GM21737 (cell line): Measurements from ENCODE around the gene ADAM23.

Experiments used
- ATAC-seq: cut with Tn5 transposase; IDR thresholded peaks from one replicate; pipeline ENCODE4 v1.9.1; 2021; ENCODE audit warnings: mild to moderate bottlenecking, moderate library complexity; ENCODE audit not compliant: unreplicated experiment

The ADAM23 gene

GRCh38 chr2:206563374-206563773 lies 120.0 kb downstream of the ADAM23 start:
- no peak for ATAC-seq

- no peak for ATAC-seq
These were observed 122.3 kb downstream of the ADAM23 start for GRCh38 chr2:206565666-206566065.

- ATAC-seq = no peak
These were observed 126.1 kb downstream of the ADAM23 start for GRCh38 chr2:206569470-206569869.

- no peak for ATAC-seq
These were observed 126.9 kb downstream of the ADAM23 start for GRCh38 chr2:206570199-206570598.

GRCh38 chr2:206572725-206573124 lies 129.4 kb downstream of the ADAM23 start:
- no peak for ATAC-seq

- no peak for ATAC-seq
These were observed 130.5 kb downstream of the ADAM23 start for GRCh38 chr2:206573793-206574192.

GRCh38 chr2:206584323-206585116 lies 141.2 kb downstream of the ADAM23 start:
- ATAC-seq = no peak

- ATAC-seq = no peak
These were observed 142.0 kb downstream of the ADAM23 start for GRCh38 chr2:206585335-206585734.

- no peak for ATAC-seq
These were observed 143.3 kb downstream of the ADAM23 start for GRCh38 chr2:206586609-206587008.

GRCh38 chr2:206597717-206598218 lies 154.4 kb downstream of the ADAM23 start:
- ATAC-seq = no peak

GRCh38 chr2:206603243-206603642 lies 159.9 kb downstream of the ADAM23 start:
- no peak for ATAC-seq

- ATAC-seq = no peak
These were observed 167.1 kb downstream of the ADAM23 start for GRCh38 chr2:206610451-206610850.

GRCh38 chr2:206611191-206611590 lies 167.9 kb downstream of the ADAM23 start:
- no peak for ATAC-seq

GRCh38 chr2:206611736-206612135 lies 168.4 kb downstream of the ADAM23 start:
- no peak for ATAC-seq

- ATAC-seq = no peak
These were observed 171.5 kb downstream of the ADAM23 start for GRCh38 chr2:206614811-206615210.

GRCh38 chr2:206615417-206616089 lies 172.2 kb downstream of the ADAM23 start:
- no peak for ATAC-seq

- no peak for ATAC-seq
These were observed 172.8 kb downstream of the ADAM23 start for GRCh38 chr2:206616151-206616550.

GRCh38 chr2:206619011-206619410 lies 175.7 kb downstream of the ADAM23 start:
- no peak for ATAC-seq

GRCh38 chr2:206626108-206626507 lies 182.8 kb downstream of the ADAM23 start:
- ATAC-seq = no peak

- ATAC-seq = no peak
These were observed 184.3 kb downstream of the ADAM23 start for GRCh38 chr2:206627632-206628031.

GRCh38 chr2:206631340-206631739 lies 188.0 kb downstream of the ADAM23 start:
- ATAC-seq = no peak

- no peak for ATAC-seq
These were observed 191.7 kb downstream of the ADAM23 start for GRCh38 chr2:206635015-206635414.
